Right lobe of liver (tissue), 4 donors: Measurements from ENCODE around the gene INPP5A.

Experiments
- CTCF ChIP-seq, 4 donors: fragments of 200-600 bp in 3 of 4; fragments of 450-650 bp in 1 of 4; IDR thresholded peaks; one replicate each; pipeline versions ENCODE4 v1.5.1 to v1.8.0; 2016 to 2022; ENCODE audit warnings: antibody characterized with exemption in 4 of 4, mild to moderate bottlenecking in 2 of 4
- POLR2A ChIP-seq: fragments of 450-650 bp; IDR thresholded peaks from one replicate; pipeline ENCODE4 v1.6.1; 2017; ENCODE audit warnings: antibody characterized with exemption, mild to moderate bottlenecking
- donor health status: DM: no; HTN: no; CAD: no.
- donor health status: DM: no; HTN: no; CAD: no.
- donor health status: DM: no; HTN: yes; CAD: no.

- no peak for TF ChIP-seq POLR2A
- TF ChIP-seq CTCF (IDR thresholded peaks at IDR 0.05): no peak
These were observed 146.7 kb downstream of the INPP5A start for GRCh38 chr10:132684164-132684891.
